PC-3 (cell line): ENCODE results near the gene XPR1. TPM values are rescaled to one million over a fixed set of nuclear protein-coding genes. Genes with fewer than 3 reads are reported as not detected.

ENCODE experiments used
- ATAC-seq: fragments of 200-7000 bp; cut with Tn5 transposase; 2 replicates; pipeline ENCODE4 v1.9.1; 2020; ENCODE audit warnings: mild to moderate bottlenecking, moderate library complexity
- BruUV-seq: library from RNA; stranded (reverse); fragments of 400-500 nt; replicated peaks from 2 replicates; lab custom pipeline; 2021; lab: Mats Ljungman, UMichigan
- CTCF ChIA-PET: fragments of 300-600 bp; sonication (Branson Sonifier 250); formaldehyde crosslinking; loops from one replicate; lab custom pipeline; 2022; ENCODE audit warnings: antibody characterized with exemption; lab: Charles Lee
- POLR2A ChIA-PET: fragments of 300-600 bp; sonication (Branson Sonifier 250); formaldehyde crosslinking; loops from one replicate; lab custom pipeline; 2022; ENCODE audit warnings: antibody characterized with exemption; ENCODE audit not compliant: unreplicated experiment; lab: Charles Lee
- DNase-seq: peaks from one replicate; pipeline ENCODE4 v3.0.0-alpha.2; 2015
- H2AFZ ChIP-seq: fragments of 300-600 bp; sonication (generic); 2 replicates; pipeline ENCODE4 v1.6.0; 2016; ENCODE audit warnings: antibody characterized with exemption, low read length
- H3F3A ChIP-seq: fragments of 300-600 bp; sonication (generic); one replicate; pipeline ENCODE4 v1.6.0; 2017; ENCODE audit warnings: antibody characterized with exemption, low read length, control low read depth, mild to moderate bottlenecking; ENCODE audit not compliant: unreplicated experiment
- H3K27ac ChIP-seq: fragments of 300-600 bp; sonication (generic); 2 replicates; pipeline ENCODE4 v1.5.1; 2016; ENCODE audit warnings: mild to moderate bottlenecking, low read length
- H3K27me3 ChIP-seq: fragments of 300-600 bp; sonication (generic); 2 replicates; pipeline ENCODE4 v1.6.1; 2016; ENCODE audit warnings: low read length, mixed read lengths
- H3K36me3 ChIP-seq: fragments of 300-600 bp; sonication (generic); 2 replicates; pipeline ENCODE4 v1.6.1; 2016; ENCODE audit warnings: low read depth, mixed run types, low read length, mixed read lengths
- H3K4me1 ChIP-seq: fragments of 300-600 bp; sonication (generic); 2 replicates; pipeline ENCODE4 v1.5.1; 2016; ENCODE audit warnings: low read length; ENCODE audit not compliant: insufficient read depth
- H3K4me2 ChIP-seq: fragments of 300-600 bp; sonication (generic); 2 replicates; pipeline ENCODE4 v1.6.0; 2016; ENCODE audit warnings: low read length
- H3K4me3 ChIP-seq: fragments of 300-600 bp; sonication (generic); 2 replicates; pipeline ENCODE4 v1.5.1; 2016; ENCODE audit warnings: mild to moderate bottlenecking, low read length, mixed read lengths
- H3K79me2 ChIP-seq: fragments of 300-600 bp; sonication (generic); 2 replicates; pipeline ENCODE4 v1.6.1; 2017; ENCODE audit warnings: low read length, mixed read lengths
- H3K9ac ChIP-seq: fragments of 300-600 bp; sonication (generic); 2 replicates; pipeline ENCODE4 v1.6.0; 2016; ENCODE audit warnings: mild to moderate bottlenecking, low read length
- H3K9me2 ChIP-seq: fragments of 300-600 bp; sonication (generic); replicated peaks from 2 replicates; pipeline ENCODE4 v1.6.1; 2016; ENCODE audit warnings: mixed run types, low read length, mixed read lengths
- H3K9me3 ChIP-seq: fragments of 300-600 bp; sonication (generic); 2 replicates; pipeline ENCODE4 v1.6.1; 2016; ENCODE audit warnings: low read length, mixed read lengths
- H4K20me1 ChIP-seq: fragments of 300-600 bp; sonication (generic); 2 replicates; pipeline ENCODE4 v1.6.1; 2016; ENCODE audit warnings: low read length, mixed read lengths
- CTCF ChIP-seq: fragments of 300-600 bp; sonication (generic); conservative IDR thresholded peaks from 2 replicates; pipeline ENCODE4 v1.5.1; 2017; ENCODE audit warnings: antibody characterized with exemption, low read depth, mild to moderate bottlenecking, low read length
- EZH2 ChIP-seq: fragments of 300-600 bp; sonication (generic); IDR thresholded peaks from one replicate; pipeline ENCODE4 v1.6.1; 2017; ENCODE audit warnings: antibody characterized with exemption, mild to moderate bottlenecking, low read length; ENCODE audit not compliant: unreplicated experiment
- EZH2phosphoT487 ChIP-seq: fragments of 300-600 bp; sonication (generic); IDR thresholded peaks from 2 replicates; pipeline ENCODE4 v1.6.1; 2018; ENCODE audit warnings: mild to moderate bottlenecking, antibody characterized with exemption, low read length, borderline replicate concordance
- intact Hi-C: fragments of 100-400 bp; cut with micrococcal nuclease; formaldehyde crosslinking; loops from 2 replicates; pipeline ENCODE4 v1.9.0; 2023
- total RNA-seq: library from RNA; depleted of rRNA; stranded (reverse); fragments of >200 nt; gene quantifications from 2 replicates; pipeline ENCODE4 v1.2.3, GENCODE V29; 2014

Gene XPR1
- total RNA-seq, 1 experiment from 2014 or later, result 8.2 TPM

- H4K20me1 ChIP-seq, result no peaks in the 10 kb centered on the region
- no peak overlapping the region for H3K27ac ChIP-seq
- no peaks in the 10 kb centered on the region for H3K79me2 ChIP-seq
- no peaks in the 10 kb centered on the region for H3K27me3 ChIP-seq
- BruUV-seq, result no TSS peak
- intact Hi-C loops, result no loop called here
- no peaks in the 10 kb centered on the region for H3K9me3 ChIP-seq
- ChIA-PET POLR2A (no interaction called here), CTCF (no interaction called here)
- no peak overlapping the region for H3K4me2 ChIP-seq
- TF ChIP-seq EZH2phosphoT487, result no peak
- TF ChIP-seq EZH2, result no peak
- H3F3A ChIP-seq, result no peaks in the 10 kb centered on the region
- H3K4me1 ChIP-seq, result no peaks in the 10 kb centered on the region
- H3K4me3 ChIP-seq, result no peak overlapping the region
- H3K9me2 ChIP-seq, result no peaks in the 10 kb centered on the region
- no peak for ATAC-seq
- no peak overlapping the region for H2AFZ ChIP-seq
- no peaks in the 10 kb centered on the region for H3K36me3 ChIP-seq
- H3K9ac ChIP-seq, result no peak overlapping the region
- no peak for DNase-seq
Measured at GRCh38 chr1:180842491-180843275, 210.9 kb downstream of the XPR1 start.

GRCh38 chr1:180845352-180845751 lies 213.5 kb downstream of the XPR1 start:
- Histone ChIP-seq H3K9me3 (no peaks in the 10 kb centered on the region), H3K4me3 (no peak overlapping the region), H3K79me2 (no peaks in the 10 kb centered on the region), H3K36me3 (no peaks in the 10 kb centered on the region), H3K4me2 (no peak overlapping the region), H3F3A (no peaks in the 10 kb centered on the region), H2AFZ (no peak overlapping the region), H3K27ac (no peak overlapping the region), H3K27me3 (no peaks in the 10 kb centered on the region), H3K4me1 (no peaks in the 10 kb centered on the region), H3K9ac (no peak overlapping the region), H4K20me1 (no peaks in the 10 kb centered on the region), H3K9me2 (no peaks in the 10 kb centered on the region)
- POLR2A ChIA-PET, result no interaction called here
- TF ChIP-seq CTCF (no peak), EZH2phosphoT487 (no peak), EZH2 (no peak)
- CTCF ChIA-PET, result no interaction called here
- intact Hi-C loops, result no loop called here
- DNase-seq, result no peak
- no peak for ATAC-seq
- BruUV-seq, result no TSS peak

GRCh38 chr1:180848191-180848590 lies 216.4 kb downstream of the XPR1 start:
- no peaks in the 10 kb centered on the region for H3F3A ChIP-seq
- H3K27me3 ChIP-seq, result no peaks in the 10 kb centered on the region
- BruUV-seq, result no TSS peak
- H4K20me1 ChIP-seq, result no peaks in the 10 kb centered on the region
- ChIA-PET CTCF (no interaction called here), POLR2A (no interaction called here)
- H2AFZ ChIP-seq, result no peak overlapping the region
- H3K9me2 ChIP-seq, result no peaks in the 10 kb centered on the region
- no peaks in the 10 kb centered on the region for H3K9me3 ChIP-seq
- no peak for ATAC-seq
- no peak for DNase-seq
- no peak overlapping the region for H3K27ac ChIP-seq
- intact Hi-C loops, result no loop called here
- no peaks in the 10 kb centered on the region for H3K79me2 ChIP-seq
- no peak for TF ChIP-seq EZH2phosphoT487
- TF ChIP-seq CTCF, result no peak
- no peak for TF ChIP-seq EZH2
- H3K4me1 ChIP-seq, result no peaks in the 10 kb centered on the region
- H3K9ac ChIP-seq, result no peak overlapping the region
- no peaks in the 10 kb centered on the region for H3K36me3 ChIP-seq
- no peak overlapping the region for H3K4me2 ChIP-seq
- no peak overlapping the region for H3K4me3 ChIP-seq
